ENCODE measurements around the gene CBR4.

GRCh38 chr4:168979338-168979737, 30.7 kb downstream of the CBR4 start:
- no peak for TF ChIP-seq CTCF (IDR thresholded peaks at IDR 0.05)
- TF ChIP-seq POLR2A (IDR thresholded peaks at IDR 0.05) = no peak

Measured in heart left ventricle (tissue), 13 donors.